ENCODE results near the gene TUBB2A.

TUBB2A gene

GRCh38 chr6:3109761-3110160 lies 47.6 kb downstream of the TUBB2A start:
- DNase-seq (ENCODE audit: low read depth): no peak
- H3K4me3 ChIP-seq (ENCODE audit: control insufficient read depth, low read depth, low read length): no peak overlapping the region
- TF ChIP-seq, protein P1, sequence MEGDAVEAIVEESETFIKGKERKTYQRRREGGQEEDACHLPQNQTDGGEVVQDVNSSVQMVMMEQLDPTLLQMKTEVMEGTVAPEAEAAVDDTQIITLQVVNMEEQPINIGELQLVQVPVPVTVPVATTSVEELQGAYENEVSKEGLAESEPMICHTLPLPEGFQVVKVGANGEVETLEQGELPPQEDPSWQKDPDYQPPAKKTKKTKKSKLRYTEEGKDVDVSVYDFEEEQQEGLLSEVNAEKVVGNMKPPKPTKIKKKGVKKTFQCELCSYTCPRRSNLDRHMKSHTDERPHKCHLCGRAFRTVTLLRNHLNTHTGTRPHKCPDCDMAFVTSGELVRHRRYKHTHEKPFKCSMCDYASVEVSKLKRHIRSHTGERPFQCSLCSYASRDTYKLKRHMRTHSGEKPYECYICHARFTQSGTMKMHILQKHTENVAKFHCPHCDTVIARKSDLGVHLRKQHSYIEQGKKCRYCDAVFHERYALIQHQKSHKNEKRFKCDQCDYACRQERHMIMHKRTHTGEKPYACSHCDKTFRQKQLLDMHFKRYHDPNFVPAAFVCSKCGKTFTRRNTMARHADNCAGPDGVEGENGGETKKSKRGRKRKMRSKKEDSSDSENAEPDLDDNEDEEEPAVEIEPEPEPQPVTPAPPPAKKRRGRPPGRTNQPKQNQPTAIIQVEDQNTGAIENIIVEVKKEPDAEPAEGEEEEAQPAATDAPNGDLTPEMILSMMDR (IDR thresholded peaks at IDR 0.05; ENCODE audit: control insufficient read depth, insufficient read depth, low read depth, low read length, missing control alignments): no peak

- no peak for DNase-seq (ENCODE audit: low read depth)
- no peak overlapping the region for H3K4me3 ChIP-seq (ENCODE audit: control insufficient read depth, low read depth, low read length)
Measured at GRCh38 chr6:3108746-3109414, 48.5 kb downstream of the TUBB2A start.

More at GRCh38 chr6:3108746-3109414, 48.5 kb downstream of the TUBB2A start:
- TF ChIP-seq, protein P1 (IDR thresholded peaks at IDR 0.05; ENCODE audit: control insufficient read depth, insufficient read depth, low read depth, low read length, missing control alignments): no peak
